HG03558 (cell line): ENCODE results near the gene TUBG2.

Source experiments
- ATAC-seq: cut with Tn5 transposase; IDR thresholded peaks from one replicate; pipeline ENCODE4 v1.9.1; 2021; ENCODE audit warnings: moderate number of reproducible peaks; ENCODE audit not compliant: unreplicated experiment; ENCODE audit errors: extremely low read depth

TUBG2 gene

DNA sequence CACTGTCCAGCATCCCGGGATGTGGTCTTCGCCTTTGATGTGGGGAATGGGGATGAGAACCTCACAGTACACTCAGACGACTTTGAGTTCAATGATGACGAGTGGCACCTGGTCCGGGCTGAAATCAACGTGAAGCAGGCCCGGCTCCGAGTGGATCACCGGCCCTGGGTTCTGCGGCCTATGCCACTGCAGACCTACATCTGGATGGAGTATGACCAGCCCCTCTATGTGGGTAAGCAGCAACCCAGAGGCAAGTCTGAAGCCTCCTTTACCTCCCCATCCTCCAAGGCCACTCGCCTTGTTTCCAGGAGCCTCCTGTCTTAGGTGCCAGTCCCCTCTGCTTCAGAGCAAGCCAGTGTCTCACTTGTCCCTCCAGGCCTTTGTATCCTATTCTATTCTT lies 33.4 kb downstream of the TUBG2 start:
- no peak for ATAC-seq

DNA sequence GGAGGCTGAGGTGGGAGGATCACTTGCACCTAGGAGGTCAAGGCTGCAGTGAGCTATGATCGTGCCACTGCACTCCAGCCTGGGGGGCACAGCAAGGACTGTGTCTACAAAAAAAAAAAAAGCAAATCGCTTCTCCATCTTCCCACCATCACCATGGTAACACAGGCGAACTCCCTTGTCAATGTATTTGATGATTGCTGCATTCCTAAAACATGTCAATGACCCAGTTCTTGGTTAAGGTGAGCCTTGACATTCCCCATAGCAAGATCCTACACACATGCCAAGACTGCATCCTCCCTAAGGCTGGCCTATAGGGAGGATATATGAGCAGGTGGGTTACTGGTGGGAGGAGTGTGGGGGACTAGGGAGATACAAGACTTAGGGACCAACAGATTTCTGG lies 35.4 kb downstream of the TUBG2 start:
- ATAC-seq = no peak

DNA sequence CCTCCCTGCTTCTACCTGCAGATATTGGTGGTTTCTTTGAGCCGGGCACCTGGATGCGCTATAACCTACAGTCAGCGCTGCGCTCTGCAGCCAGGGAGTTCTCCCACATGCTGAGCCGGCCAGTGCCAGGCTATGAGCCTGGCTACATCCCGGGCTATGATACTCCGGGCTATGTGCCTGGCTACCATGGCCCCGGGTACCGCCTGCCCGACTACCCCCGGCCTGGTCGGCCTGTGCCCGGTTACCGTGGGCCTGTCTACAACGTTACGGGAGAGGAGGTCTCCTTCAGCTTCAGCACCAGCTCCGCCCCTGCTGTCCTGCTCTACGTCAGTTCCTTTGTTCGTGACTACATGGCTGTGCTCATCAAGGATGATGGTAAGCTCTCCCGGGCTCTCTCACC lies 36.4 kb downstream of the TUBG2 start:
- no peak for ATAC-seq

DNA sequence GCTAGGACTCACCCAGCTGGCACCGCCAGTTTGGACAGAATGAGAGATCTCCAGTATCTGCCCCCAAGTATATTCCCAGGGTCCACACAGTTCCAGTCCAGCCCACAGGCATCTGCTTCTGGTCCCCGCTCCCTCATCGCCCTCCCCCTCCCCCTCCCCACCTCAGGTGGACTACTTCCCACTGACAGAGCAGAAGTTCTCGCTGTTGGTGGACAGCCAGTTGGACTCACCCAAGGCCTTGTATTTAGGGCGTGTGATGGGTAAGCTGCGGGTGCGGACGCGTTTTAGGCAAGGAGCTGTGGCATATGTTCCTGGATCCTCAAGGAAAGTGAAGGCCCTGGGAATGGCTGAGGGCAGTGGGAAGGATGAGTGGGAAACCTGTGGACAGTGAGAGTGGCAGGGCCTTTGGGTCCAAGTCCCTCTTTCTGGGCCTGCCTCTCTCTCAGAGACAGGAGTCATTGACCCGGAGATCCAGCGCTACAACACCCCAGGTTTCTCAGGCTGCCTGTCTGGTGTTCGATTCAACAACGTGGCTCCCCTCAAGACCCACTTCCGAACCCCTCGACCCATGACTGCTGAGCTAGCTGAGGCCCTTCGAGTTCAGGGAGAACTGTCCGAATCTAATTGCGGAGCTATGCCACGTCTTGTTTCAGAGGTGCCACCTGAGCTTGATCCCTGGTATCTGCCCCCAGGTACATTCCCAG lies 38.2 kb downstream of the TUBG2 start:
- ATAC-seq = no peak

DNA sequence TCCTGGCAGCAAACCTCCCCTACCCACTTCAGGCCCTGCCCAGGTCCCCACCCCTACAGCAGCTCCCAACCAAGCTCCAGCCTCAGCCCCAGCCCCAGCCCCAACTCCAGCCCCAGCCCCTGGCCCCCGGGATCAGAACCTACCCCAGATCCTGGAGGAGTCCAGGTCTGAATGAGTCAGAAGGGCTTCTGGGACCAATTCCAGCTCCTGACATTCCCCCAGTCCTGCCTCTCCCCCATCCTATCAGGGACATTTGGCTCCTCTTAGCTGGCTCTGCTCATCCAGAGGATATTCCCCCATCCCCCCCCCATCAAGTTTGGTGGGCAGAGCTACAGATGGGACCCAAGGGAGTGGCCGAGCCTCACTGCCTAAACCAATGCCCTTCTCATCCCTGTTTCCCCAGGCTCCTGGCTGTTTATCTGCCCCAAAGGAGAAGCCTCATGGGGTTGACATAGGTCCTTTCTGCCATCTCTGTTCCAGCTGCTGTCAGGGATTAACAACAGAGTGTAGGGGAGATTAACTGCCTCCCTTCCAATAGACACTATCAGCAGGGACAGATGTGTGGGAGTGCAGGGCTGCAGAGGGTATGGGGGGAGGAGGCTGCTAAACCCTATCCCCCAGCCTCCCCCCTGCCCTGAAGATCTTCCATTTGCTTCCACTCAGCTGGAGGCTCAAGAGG lies 39.8 kb downstream of the TUBG2 start:
- ATAC-seq = no peak

DNA sequence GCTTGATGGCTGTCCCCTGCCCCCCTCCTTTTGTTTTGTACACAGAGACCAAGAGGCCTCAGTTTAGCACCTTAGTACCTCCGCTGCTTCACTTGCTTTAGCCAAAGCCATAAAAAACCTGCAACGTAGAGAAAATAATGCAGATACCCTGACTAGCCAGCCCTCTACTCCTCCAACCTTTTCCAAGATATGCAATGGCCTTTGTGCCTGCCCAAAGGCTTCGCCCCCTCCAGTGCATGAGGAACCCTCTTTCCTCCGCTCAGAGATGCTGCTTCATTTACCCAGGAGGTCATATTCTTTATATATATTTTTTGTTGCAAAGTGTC lies 40.3 kb downstream of the TUBG2 start:
- no peak for ATAC-seq

DNA sequence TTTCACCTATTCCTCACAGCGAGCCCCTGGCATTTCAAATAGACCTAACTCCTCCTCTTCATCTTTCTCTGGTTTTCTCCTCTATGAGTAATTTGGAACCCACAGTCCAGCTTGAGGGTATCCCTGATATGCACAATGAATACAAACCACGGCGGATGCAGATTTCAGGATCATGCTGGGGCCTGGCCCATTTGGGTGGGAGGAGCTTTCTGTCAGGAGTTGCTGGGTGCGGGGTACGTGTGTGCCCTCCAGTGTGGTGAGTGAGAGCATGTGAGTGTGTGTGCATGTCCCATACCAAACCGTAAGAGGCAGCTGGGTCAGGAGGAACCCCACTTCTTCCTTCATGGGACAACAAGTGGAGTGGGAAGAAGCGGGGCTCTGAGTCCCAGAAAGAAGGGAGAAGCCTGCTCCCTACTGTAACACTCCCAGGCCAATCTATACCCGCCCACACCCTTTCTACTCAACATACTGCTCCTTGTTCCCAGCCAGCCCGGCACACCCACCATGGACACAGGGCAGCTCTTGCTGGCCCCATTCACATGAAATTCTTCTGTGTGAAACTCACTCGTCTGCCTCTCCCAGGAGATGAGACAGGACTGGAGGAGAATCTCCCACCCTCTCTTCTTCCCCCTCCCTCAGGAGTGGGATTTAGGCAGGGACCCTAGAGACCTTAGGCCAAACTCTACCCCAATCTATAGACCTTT lies 41.7 kb downstream of the TUBG2 start:
- no peak for ATAC-seq

DNA sequence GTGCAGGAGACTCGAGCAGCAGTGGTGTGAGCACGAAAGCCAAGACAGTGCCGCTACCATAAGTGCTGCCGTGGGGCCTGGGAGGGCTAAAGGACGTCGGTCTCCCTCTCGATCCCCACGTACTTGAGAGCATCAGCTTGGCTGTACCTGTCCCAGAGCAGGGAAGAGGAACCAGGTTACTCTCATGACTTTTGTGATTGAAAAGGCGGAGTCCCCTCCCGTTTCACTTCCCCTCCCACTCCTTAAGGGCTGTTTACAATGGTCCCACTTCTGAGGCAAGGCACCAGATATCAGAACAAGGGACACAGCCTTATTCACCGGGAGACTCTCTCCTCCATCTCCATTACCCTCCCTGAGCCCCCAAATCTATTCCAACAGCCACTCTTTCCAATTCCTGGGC lies 43.4 kb downstream of the TUBG2 start:
- no peak for ATAC-seq

DNA sequence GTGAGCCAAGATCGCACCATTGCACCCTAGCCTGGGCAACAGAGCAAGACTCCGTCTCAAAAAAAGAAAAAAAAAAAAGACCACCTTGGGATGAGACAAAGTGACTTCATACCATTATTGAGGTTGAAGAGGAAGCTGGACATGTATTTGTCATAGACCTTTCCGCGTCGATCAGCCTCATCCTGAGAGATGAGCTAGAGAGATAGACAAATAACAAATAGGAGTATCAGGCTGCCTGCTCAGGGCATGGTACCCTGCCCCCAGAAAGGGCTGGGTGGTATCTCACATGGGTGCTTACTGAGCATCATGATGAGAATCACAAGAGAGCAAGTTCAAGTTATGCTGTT lies 45.4 kb downstream of the TUBG2 start:
- peak; percentile 13 for ATAC-seq

DNA sequence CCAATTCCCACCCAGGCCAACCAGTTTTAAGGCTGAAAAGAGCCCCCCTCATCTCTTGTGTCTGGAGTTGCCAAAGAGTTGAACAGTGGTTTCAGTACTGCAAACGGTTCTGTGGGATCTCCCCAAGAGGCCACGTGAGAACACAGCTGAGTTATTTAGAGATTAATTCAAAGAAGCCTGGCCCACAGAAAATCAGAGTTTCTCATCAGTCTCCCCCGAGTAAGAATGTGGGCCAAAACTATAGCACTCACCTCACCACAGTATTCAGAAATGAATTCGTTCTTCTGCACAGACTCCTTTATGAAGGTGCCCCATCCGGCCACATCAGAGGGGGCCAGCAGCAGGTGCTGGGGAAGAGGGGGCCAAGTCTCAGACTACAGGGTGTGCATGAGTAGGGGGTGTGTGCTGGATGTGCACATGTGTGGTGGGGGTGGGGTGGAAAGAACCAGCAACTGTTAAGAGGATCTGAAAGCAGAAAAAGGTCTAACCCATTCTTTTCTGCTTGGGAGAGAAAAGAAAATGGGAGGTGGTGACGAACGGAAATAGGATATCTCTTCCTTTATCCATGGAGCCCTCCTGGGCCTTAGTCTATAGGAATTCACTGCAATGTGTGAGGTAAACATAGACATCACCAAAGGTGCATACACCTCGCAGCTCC lies 45.9 kb downstream of the TUBG2 start:
- ATAC-seq = peak; percentile 46

DNA sequence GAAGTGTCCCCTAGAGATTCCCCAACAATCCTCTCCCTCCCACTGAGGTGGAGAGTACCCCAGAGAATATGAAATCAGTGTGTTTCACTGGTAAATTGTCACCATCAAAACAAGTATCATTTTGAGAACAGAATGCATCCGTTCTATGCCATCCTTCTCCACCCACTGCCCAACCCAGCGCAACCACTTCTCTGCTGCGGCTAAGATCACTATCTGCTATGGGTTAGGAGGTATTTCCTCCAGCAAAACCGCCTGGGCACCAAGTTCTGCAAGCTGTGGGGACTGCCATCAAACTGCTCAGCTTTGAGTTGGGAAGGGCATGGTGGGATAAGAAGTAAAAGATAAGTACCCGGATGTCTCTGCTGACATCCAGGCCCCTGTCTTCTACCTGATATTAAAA lies 47.6 kb downstream of the TUBG2 start:
- no peak for ATAC-seq

DNA sequence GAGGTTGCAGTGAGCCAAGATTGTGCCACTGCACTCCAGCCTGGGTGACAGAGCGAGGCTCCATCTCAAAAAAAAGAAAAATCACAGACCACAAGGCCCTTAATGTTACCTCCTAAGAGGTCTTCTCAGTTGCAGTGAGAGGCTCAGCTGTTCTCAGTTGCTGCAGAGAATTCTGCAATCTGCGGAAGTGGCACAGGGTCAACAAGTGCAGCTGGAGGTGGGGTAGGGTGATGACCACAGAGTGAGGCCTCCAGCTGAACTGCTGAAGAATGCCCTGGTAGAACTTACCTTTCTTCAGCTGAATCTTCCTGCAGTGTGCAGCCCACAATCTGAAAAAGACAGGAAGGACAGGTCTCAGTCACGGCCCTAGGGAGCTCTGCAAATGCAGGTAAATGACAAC lies 49.5 kb downstream of the TUBG2 start:
- no peak for ATAC-seq

DNA sequence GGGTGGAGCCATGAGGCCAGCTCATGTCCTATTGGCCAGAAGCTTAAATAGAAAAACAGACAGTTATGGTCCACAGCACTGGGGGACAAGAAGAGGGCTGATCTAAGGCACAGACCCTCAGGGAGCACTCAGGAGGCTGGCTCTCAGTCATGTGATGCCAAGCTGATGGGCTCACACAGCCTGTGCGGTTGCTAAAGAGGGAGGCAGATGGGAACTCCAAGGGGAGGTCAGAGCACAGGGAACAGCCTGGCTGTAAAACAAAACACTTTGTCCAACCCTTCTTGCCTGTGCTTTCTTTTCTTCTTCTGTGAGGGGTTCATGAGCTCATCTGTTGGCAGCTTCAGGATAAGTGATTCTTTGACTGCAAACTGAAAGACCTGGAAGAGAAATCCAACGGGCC lies 50.5 kb downstream of the TUBG2 start:
- no peak for ATAC-seq
